Measurements from ENCODE around the gene PALLD.

PALLD gene

GRCh38 chr4:168744021-168744420 is 247.2 kb downstream of the PALLD start:
- Histone ChIP-seq H3K9ac (ENCODE audit: low read length) (no peak overlapping the region), H3K4me3 (ENCODE audit: low read length) (no peak overlapping the region), H2AFZ (ENCODE audit: low read length) (no peak overlapping the region), H3K27me3 (replicated peaks; ENCODE audit: insufficient read depth, low read length) (no peaks in the 10 kb centered on the region), H3K4me2 (ENCODE audit: low read depth, low read length) (no peak overlapping the region), H3K4me1 (ENCODE audit: low read length) (no peaks in the 10 kb centered on the region), H3K79me2 (ENCODE audit: low read length) (no peaks in the 10 kb centered on the region), H3K27ac (ENCODE audit: low read length) (no peak overlapping the region), H4K20me1 (ENCODE audit: insufficient read depth, low read length) (no peaks in the 10 kb centered on the region), H3K36me3 (replicated peaks; ENCODE audit: insufficient read depth, low read length) (no peaks in the 10 kb centered on the region), H3F3A (ENCODE audit: insufficient read depth, low read length) (no peaks in the 10 kb centered on the region), H3K9me2 (replicated peaks; ENCODE audit: insufficient read depth, low read length) (no peaks in the 10 kb centered on the region), H3K9me3 (replicated peaks; ENCODE audit: insufficient read depth, low read length) (no peaks in the 10 kb centered on the region)
- TF ChIP-seq EZH2phosphoT487 (IDR thresholded peaks at IDR 0.05; ENCODE audit: low read length) (no peak), EZH2 (optimal IDR thresholded peaks at IDR 0.05; ENCODE audit: low read depth, low read length) (no peak)
- TF ChIP-seq, protein P1, sequence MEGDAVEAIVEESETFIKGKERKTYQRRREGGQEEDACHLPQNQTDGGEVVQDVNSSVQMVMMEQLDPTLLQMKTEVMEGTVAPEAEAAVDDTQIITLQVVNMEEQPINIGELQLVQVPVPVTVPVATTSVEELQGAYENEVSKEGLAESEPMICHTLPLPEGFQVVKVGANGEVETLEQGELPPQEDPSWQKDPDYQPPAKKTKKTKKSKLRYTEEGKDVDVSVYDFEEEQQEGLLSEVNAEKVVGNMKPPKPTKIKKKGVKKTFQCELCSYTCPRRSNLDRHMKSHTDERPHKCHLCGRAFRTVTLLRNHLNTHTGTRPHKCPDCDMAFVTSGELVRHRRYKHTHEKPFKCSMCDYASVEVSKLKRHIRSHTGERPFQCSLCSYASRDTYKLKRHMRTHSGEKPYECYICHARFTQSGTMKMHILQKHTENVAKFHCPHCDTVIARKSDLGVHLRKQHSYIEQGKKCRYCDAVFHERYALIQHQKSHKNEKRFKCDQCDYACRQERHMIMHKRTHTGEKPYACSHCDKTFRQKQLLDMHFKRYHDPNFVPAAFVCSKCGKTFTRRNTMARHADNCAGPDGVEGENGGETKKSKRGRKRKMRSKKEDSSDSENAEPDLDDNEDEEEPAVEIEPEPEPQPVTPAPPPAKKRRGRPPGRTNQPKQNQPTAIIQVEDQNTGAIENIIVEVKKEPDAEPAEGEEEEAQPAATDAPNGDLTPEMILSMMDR (IDR thresholded peaks at IDR 0.05; ENCODE audit: low read length) = no peak
- no peak for DNase-seq

- H3K4me1 ChIP-seq (ENCODE audit: low read length) = no peaks in the 10 kb centered on the region
- no peaks in the 10 kb centered on the region for H4K20me1 ChIP-seq (ENCODE audit: insufficient read depth, low read length)
These were observed 252.0 kb downstream of the PALLD start for GRCh38 chr4:168748807-168749206.

GRCh38 chr4:168751263-168752225 is 254.7 kb downstream of the PALLD start:
- H4K20me1 ChIP-seq (ENCODE audit: insufficient read depth, low read length) = no peaks in the 10 kb centered on the region
- H3K79me2 ChIP-seq (ENCODE audit: low read length) = no peaks in the 10 kb centered on the region
- no peaks in the 10 kb centered on the region for H3K27me3 ChIP-seq (replicated peaks; ENCODE audit: insufficient read depth, low read length)
- no peaks in the 10 kb centered on the region for H3K9me3 ChIP-seq (replicated peaks; ENCODE audit: insufficient read depth, low read length)
- no peaks in the 10 kb centered on the region for H3K4me1 ChIP-seq (ENCODE audit: low read length)
- no peak for DNase-seq
- no peak overlapping the region for H3K9ac ChIP-seq (ENCODE audit: low read length)
- no peak overlapping the region for H2AFZ ChIP-seq (ENCODE audit: low read length)
- no peak for TF ChIP-seq EZH2 (optimal IDR thresholded peaks at IDR 0.05; ENCODE audit: low read depth, low read length)
- TF ChIP-seq, protein P1 (IDR thresholded peaks at IDR 0.05; ENCODE audit: low read length) = no peak
- no peak for TF ChIP-seq EZH2phosphoT487 (IDR thresholded peaks at IDR 0.05; ENCODE audit: low read length)
- H3K36me3 ChIP-seq (replicated peaks; ENCODE audit: insufficient read depth, low read length) = no peaks in the 10 kb centered on the region
- H3K9me2 ChIP-seq (replicated peaks; ENCODE audit: insufficient read depth, low read length) = no peaks in the 10 kb centered on the region
- H3K4me3 ChIP-seq (ENCODE audit: low read length) = no peak overlapping the region
- H3F3A ChIP-seq (ENCODE audit: insufficient read depth, low read length) = no peaks in the 10 kb centered on the region
- H3K4me2 ChIP-seq (ENCODE audit: low read depth, low read length) = no peak overlapping the region
- no peak overlapping the region for H3K27ac ChIP-seq (ENCODE audit: low read length)

More at GRCh38 chr4:168748807-168749206, 252.0 kb downstream of the PALLD start:
- H3K9me2 ChIP-seq (replicated peaks; ENCODE audit: insufficient read depth, low read length) = no peaks in the 10 kb centered on the region
- no peaks in the 10 kb centered on the region for H3K36me3 ChIP-seq (replicated peaks; ENCODE audit: insufficient read depth, low read length)
- no peak overlapping the region for H3K9ac ChIP-seq (ENCODE audit: low read length)
- no peak overlapping the region for H3K4me3 ChIP-seq (ENCODE audit: low read length)
- H2AFZ ChIP-seq (ENCODE audit: low read length) = no peak overlapping the region
- no peaks in the 10 kb centered on the region for H3K27me3 ChIP-seq (replicated peaks; ENCODE audit: insufficient read depth, low read length)
- H3F3A ChIP-seq (ENCODE audit: insufficient read depth, low read length) = no peaks in the 10 kb centered on the region
- no peaks in the 10 kb centered on the region for H3K9me3 ChIP-seq (replicated peaks; ENCODE audit: insufficient read depth, low read length)
- no peak overlapping the region for H3K27ac ChIP-seq (ENCODE audit: low read length)
- no peaks in the 10 kb centered on the region for H3K79me2 ChIP-seq (ENCODE audit: low read length)
- H3K4me2 ChIP-seq (ENCODE audit: low read depth, low read length) = no peak overlapping the region
- TF ChIP-seq, protein P1 (IDR thresholded peaks at IDR 0.05; ENCODE audit: low read length) = no peak
- TF ChIP-seq EZH2 (optimal IDR thresholded peaks at IDR 0.05; ENCODE audit: low read depth, low read length) (no peak), EZH2phosphoT487 (IDR thresholded peaks at IDR 0.05; ENCODE audit: low read length) (no peak)
- DNase-seq = no peak
